Gastrocnemius medialis (tissue), 4 donors: ENCODE data around the gene TMTC1.

ENCODE experiments used
- POLR2A ChIP-seq, 2 donors: fragments of 450-650 bp; IDR thresholded peaks; one replicate each; pipeline ENCODE4 v1.6.1; 2017; ENCODE audit warnings: antibody characterized with exemption in 2 of 2, mild to moderate bottlenecking in 2 of 2, moderate library complexity in 2 of 2
- TF ChIP-seq, protein P1 (sequence below), 5 experiments: fragments of 450-650 bp in 3 of 5; fragments of 200-600 bp in 2 of 5; sonication (generic) in 2 of 5; IDR thresholded peaks in 4 of 5; conservative IDR thresholded peaks in 1 of 5; 1 replicate in 4 of 5; 2 replicates in 1 of 5; pipeline ENCODE4 v1.5.1; 2016 to 2019; ENCODE audit warnings: antibody characterized with exemption in 5 of 5, mild to moderate bottlenecking in 3 of 5, moderate library complexity in 3 of 5

DNA sequence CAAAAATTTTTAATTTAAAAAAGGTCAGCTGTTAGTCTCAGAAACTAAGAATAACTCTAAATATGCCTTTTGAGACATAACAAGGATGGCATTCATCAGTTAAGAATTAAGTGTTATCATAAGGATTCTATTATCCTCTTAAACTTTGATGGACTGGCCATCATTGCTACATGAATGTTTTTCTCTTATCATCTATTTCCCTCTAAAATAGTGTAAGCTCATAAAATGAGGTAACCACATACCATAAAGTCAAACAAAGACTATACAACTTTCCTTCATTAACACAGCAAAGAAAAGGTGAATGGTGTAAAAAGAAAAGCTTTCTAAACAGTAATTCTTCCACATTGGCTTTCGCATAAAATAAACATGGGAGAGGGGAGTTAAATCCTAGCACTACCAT is 41.1 kb downstream of the TMTC1 start:
- TF ChIP-seq, protein P1, sequence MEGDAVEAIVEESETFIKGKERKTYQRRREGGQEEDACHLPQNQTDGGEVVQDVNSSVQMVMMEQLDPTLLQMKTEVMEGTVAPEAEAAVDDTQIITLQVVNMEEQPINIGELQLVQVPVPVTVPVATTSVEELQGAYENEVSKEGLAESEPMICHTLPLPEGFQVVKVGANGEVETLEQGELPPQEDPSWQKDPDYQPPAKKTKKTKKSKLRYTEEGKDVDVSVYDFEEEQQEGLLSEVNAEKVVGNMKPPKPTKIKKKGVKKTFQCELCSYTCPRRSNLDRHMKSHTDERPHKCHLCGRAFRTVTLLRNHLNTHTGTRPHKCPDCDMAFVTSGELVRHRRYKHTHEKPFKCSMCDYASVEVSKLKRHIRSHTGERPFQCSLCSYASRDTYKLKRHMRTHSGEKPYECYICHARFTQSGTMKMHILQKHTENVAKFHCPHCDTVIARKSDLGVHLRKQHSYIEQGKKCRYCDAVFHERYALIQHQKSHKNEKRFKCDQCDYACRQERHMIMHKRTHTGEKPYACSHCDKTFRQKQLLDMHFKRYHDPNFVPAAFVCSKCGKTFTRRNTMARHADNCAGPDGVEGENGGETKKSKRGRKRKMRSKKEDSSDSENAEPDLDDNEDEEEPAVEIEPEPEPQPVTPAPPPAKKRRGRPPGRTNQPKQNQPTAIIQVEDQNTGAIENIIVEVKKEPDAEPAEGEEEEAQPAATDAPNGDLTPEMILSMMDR (IDR thresholded peaks at IDR 0.05 in 4 of 5, conservative IDR thresholded peaks at IDR 0.05 in 1 of 5) = no peak
- no peak for TF ChIP-seq POLR2A (IDR thresholded peaks at IDR 0.05)
